HG02870 (cell line): ENCODE results near the gene PYM1.
"Not testable (repeated sequence)": the region's sequence is repeated elsewhere in the genome, so short reads cannot be mapped to it uniquely, and the experiment has no call there.

ENCODE experiments used
- ATAC-seq: cut with Tn5 transposase; IDR thresholded peaks from one replicate; pipeline ENCODE4 v1.9.1; 2021; ENCODE audit warnings: mild to moderate bottlenecking, moderate library complexity; ENCODE audit not compliant: unreplicated experiment

The PYM1 gene

GRCh38 chr12:55915482-55915859, 12.2 kb downstream of the PYM1 start:
- no peak for ATAC-seq

DNA sequence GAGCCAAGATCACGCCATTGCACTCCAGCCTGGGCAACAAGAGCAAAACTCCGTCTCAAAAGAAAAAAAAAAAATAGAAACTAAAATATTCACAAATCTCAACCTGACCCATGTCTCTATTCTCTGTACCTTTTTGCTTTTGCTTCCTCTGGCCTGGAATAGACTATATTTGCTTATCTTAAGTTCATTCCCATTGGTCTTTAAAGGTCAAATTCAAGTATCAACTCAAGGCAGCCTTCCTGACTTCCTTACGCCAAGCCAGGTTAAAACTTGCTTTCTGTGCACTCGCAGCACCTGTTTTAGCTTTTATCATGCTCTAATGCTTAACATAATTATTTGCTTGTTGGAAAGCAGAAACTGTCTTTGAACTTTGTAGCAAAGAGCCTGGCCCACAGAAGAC, 14.8 kb downstream of the PYM1 start:
- ATAC-seq, result no peak

DNA sequence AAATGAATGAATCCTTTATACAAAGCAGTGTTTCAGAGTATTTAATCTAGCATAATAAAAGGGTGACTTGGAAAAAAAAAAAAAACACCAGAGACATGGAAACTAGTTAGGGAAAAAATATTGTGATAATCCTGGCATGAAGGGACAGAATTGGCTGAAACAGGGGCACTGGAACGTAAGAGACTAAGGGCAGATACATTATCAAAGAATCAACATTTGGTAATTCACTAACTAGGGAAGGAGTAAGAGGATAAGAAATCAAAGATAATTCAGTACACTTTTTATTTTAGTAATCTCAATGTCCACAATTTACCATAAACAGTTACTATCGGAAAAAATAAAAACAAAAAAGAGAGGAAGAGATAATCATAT, 18.2 kb downstream of the PYM1 start:
- no peak for ATAC-seq

DNA sequence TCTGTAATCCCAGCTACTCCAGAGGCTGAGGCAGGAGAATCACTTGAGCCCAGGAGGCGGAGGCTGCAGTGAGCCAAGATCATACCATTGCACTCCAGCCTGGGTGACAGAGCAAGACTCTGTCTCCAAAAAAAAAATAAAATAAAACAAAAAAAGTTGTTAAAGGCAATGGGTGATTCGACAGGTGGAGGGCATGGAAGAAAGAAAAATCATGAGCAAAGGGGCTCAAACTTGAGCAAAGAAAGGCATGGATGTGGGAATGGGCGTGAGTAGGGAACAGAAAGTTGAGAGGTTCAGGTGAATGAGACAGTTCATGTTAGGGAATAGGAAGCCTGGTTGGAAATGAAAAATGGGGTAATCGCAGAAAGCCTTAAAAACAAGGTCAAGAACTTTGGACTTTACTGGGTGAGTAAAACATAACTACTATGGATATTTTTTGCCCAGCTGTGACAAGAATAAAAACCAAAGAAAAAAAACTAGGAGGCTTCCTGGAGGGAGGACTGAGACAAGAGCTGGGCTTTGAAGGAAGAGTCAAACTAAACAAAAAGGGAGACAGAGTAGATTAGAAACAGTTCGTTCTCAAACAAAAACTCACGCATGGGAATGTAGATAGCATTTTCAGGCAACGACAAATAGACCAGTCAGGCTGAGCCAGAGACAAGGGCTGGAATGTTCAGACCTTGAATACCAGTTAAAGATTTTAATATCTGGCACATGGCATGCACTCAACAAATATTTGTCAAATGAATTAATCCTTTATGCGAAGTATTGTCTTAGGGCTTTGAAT, 18.8 kb downstream of the PYM1 start:
- ATAC-seq, result no peak

DNA sequence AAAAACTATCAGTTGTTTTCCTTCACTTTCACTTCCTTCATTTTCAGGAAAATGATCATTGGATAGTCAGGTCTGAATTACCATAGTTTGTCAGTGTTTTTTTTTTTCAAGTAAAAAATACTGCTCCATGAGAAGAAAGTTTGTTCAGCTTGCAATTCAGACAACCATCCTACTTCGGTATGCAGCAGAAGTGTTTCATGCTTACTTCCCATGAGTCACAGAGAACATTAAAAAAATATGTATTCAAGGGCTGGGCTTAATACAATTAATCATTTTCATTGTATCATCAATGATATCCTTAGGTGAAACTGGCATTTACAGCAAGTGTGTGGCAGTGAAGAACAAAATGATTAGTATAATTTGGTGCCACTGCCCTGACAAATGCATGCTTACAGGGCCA, 21.6 kb downstream of the PYM1 start:
- ATAC-seq, result no peak

DNA sequence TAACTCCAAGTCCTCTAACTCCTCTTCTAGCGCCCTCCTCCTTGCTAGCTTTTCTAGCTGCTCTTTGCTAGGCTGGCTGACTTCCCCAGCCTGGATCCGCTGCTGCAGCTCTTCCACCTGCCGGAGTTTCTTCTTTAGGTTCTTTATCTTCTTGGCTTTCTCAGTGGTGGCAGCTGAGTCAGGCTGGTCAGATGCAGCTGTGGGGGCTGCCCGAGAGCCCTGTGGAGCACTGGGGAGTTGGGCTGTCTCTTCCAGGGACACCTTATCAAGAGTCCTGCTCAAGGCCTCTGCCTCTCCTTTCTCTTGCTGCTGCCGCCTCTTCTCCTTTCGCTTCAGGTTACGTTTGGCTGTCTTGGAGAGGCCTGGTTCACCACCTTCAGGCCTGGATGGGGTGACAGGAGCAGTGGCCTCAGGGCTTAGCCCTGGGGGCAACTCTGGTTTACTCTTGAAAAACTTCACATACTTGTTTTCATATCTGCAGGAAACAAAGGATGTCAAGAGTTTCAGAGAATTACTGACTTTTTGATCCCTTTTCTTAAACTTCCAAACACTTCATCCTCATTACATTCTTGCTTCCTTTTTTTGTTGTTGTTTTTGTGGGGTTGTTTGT, 25.7 kb downstream of the PYM1 start:
- ATAC-seq, result no peak

GRCh38 chr12:55899082-55899481, 28.6 kb downstream of the PYM1 start:
- no peak for ATAC-seq

DNA sequence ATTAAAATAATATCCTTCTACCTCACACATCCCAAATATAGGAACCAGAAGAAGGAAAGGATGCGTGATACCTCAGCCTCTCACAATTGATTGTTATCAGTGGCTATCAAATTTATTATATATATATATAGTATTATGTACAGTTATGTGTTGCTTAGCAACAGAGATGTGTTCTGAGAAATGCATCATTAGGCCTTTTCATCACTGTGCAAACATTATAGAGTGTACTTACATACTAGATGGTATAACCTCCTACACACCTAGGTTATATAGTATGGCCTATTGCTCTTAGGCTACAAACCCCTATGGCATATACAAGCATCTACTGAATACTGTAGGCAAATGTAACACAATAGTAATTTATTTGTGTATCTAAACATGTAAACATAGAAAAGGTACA, 34.0 kb downstream of the PYM1 start:
- ATAC-seq, result no peak

DNA sequence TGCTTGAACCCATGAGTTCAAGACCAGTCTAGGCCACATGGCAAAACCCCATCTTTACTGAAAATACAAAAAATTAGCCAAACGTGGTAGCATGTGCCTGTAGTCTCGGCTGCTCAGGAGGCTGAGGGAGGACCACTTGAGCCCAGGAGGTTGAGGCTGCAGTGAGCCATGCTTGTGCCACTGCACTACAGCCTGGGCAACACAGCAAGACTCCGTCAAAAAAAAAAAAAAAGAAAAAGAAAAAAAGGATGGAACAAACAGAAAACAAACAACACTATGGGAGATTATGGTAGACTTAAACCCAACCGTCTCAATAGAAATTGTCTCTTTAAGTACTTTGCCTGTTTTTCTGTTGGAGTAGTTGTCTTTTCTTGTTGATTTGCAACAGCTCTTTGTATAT, 36.4 kb downstream of the PYM1 start:
- no peak for ATAC-seq

GRCh38 chr12:55885113-55885512, 42.6 kb downstream of the PYM1 start:
- ATAC-seq, result no peak

DNA sequence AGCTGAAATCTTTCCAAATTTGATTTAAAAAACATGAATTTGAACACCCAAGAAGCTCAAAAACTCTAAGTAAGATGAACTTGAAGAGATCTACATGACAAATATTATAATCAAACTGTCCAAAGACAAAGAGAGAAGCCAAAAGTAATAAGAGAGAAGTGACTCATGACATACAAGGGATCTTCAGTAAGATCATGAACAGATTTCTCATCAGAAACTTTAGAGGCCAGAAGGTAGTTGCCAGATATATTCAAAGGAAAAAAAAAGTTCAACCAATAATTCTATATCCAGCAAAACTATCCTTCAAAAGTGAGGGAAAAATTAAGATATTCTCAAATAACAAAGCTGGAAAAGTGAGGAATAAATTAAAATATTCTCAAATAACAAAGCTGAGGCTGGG, 49.9 kb downstream of the PYM1 start:
- ATAC-seq, result no peak

DNA sequence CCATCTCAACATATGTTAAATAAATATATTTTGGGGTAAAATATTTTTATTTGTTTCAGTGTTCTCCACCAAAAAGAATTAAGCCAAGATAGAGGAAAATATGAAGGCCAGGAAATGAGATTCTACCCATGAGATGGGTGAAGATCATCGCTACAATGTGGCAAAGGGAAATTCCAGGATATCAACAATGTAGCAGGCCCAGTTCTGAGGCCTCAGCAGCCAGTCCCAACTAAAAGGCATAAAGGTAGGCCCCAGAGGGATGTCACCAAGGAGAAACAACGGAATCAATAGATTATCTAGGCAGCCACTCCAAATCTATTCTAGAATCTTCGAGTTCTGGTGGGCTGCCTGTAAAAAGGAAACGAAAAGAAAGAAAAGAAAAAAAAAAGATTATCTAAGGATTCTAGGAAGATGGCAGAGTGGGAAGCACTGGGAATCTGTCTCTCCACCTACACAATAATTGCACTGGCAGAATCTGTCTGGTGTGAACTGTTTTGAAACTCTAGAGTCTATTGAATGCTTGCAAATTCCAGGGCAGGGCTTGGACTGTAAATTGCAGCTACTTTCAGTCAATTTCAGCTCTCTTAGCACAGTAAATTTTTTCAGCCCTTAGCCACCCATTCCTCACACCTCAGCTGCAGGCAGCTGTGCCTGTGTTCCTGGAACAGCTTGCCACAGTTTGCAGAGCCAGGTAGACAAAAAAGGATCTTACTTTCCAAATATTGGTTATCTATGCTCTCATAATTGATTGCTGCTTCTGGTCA, 51.8 kb downstream of the PYM1 start:
- no peak for ATAC-seq

DNA sequence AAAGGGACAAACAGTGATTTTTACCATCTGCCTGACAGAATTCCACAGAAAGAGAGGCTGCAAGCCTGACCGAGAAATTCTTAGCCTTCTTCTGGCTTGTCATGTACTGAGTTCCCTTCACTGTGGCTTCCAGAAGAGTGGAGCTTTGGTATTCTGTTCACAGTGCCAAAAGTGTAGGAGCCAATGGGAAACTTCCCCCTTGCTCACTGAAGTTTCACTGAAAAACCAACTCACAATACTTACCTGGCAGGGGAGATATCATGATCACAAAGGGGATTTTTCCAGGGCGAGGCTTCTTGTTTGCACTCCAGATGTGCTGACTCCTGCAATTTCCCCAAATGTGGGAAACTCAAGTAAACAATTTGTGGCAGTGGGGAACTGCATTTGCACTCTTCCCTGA, 53.3 kb downstream of the PYM1 start:
- ATAC-seq, result no peak

GRCh38 chr12:55866454-55867004, 61.2 kb downstream of the PYM1 start:
- not testable (repeated sequence) for ATAC-seq

DNA sequence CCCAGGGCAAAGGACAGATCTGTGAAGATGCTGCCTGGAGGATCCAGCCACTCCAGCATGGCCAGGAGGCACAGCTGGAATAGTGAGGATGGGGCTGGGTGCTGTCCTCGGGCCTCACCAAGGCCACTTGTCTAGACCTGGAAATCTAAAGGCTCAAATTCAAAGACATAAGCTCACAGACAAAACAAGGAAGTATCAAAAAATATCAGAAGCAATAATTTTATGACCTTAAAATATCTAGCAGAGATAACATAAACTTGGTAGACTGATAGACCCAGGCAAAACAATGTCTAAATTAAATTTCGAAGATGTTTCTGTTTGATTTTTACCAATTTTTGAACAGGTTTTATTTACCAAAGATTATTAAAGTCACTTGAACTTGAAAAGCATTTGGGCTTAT, 62.4 kb downstream of the PYM1 start:
- ATAC-seq, result no peak

- not testable (repeated sequence) for ATAC-seq
These were observed 64.8 kb downstream of the PYM1 start for GRCh38 chr12:55862931-55863330.

- ATAC-seq, result no peak
These were observed 65.4 kb downstream of the PYM1 start for GRCh38 chr12:55862286-55862685.

DNA sequence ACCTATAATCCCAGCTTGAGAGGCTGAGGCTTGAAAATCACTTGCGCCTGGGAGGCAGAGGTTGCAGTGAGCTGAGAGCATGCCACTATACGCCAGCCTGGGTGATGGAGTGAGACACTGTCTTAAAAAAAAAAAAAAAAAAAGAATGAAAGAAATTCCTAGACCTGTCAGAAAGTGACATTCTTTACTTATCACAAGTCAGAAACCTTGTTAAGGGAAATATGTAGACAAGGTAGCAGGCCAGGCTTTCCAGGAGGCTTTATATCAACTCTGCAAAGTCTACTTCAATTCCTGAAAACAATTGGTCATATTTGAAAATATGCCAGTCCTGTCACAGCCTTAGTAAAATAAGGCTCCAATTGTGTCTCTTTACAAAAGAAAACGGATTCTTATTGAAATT, 65.8 kb downstream of the PYM1 start:
- no peak for ATAC-seq

- ATAC-seq, result no peak
These were observed 66.3 kb downstream of the PYM1 start for GRCh38 chr12:55861396-55861795.

- ATAC-seq, result no peak
These were observed 75.0 kb downstream of the PYM1 start for GRCh38 chr12:55852740-55853139.
